CD4-positive, alpha-beta T cell treated with Interleukin-21 for 1 hour (primary cell): ENCODE results near the gene KRT12.

Source experiments
- DNase-seq: peaks from one replicate; pipeline ENCODE4 v3.0.0-alpha.2; 2020

Gene KRT12

DNA sequence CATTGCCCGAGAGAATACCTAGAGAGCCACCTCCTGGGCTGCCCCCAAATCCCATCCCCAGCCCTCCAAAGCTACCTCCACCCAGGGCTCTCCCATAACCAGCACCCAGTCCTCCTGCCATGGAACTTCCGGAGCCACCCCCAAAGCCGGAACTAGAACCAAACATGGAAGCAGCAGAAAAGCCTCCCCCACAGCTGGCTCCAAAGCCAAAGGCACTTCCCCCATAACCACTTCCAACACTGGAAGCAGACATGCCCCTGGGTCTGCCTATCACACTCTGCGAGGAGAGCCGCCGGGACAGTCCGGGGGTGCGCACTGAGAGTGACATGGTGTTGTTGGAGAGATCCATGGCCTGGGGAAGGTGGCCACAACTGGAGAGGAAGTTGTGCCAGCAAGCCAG is at the start of gene KRT12:
Gene KRT12, minus strand, starts transcription at position 386 of the 400 bp plus-strand sequence. Its CDS starts 37 bp downstream, at position 349.
- no peak for DNase-seq

- no peak for DNase-seq
Measured at GRCh38 chr17:40916366-40916765, 49.3 kb upstream of the KRT12 start.

- DNase-seq: no peak
Measured at GRCh38 chr17:40915721-40916256, 48.8 kb upstream of the KRT12 start.

- no peak for DNase-seq
Measured at GRCh38 chr17:40915199-40915661, 48.2 kb upstream of the KRT12 start.

DNA sequence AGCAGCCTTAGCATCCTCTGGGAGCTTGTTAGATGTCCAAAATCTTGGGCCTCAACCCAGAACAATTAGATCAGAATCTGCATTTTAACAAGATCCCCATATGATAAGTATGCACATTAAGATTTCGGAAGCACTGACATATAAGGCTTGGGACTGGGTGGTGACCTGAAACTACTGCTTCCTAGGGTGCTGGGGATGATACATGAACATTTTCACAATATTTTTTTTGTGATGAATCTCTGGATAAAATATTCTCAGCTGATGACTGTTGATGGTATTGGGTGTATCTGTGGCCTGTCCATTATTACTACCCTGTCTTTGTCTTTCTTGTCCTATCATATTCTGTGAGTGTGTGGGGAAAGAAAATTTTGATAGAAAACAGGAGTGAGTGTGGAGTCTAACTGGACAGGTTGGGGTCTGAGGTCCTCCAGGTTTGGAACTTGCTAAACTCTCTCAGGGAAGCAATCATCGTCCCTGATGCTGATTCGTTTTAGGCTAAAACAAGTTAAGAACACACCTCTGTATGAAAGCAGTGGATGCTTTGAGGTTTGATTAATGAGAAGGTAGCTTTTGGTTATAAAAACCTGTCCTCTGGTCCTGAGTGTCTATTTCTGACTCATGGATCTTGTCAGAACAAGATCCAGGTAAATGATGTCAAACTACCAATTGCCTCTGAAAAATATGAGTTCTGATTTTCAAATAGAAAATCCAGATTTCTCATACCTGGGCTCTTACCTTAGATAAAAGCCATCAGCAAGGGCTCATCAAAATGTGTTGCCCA is 47.2 kb upstream of the KRT12 start:
- DNase-seq: no peak

GRCh38 chr17:40912486-40913210 is 45.6 kb upstream of the KRT12 start:
- DNase-seq: no peak

GRCh38 chr17:40910441-40910841 is 43.4 kb upstream of the KRT12 start:
- no peak for DNase-seq

- no peak for DNase-seq
Measured at GRCh38 chr17:40909755-40910154, 42.7 kb upstream of the KRT12 start.

GRCh38 chr17:40909351-40909750 is 42.3 kb upstream of the KRT12 start:
- DNase-seq: peak; percentile 73

DNA sequence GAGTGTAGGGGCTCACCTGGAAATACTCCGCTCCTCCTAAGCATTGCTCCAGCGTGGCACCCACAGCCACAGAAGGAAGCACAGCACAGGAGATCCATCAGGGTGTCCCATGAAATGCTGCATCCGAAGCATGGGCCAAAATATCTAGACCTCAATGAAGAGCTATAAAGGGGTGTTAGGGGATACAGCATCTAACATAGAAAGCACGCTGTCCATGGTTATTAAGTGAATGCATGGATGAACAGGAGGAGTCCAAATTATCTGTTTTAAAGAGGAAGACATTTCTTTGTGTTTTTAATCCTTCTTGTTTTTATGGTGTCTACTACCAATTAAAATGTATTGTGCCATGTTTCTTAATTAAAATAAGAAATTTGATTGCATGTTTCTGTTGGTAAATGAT is 39.6 kb upstream of the KRT12 start:
- DNase-seq: no peak

DNA sequence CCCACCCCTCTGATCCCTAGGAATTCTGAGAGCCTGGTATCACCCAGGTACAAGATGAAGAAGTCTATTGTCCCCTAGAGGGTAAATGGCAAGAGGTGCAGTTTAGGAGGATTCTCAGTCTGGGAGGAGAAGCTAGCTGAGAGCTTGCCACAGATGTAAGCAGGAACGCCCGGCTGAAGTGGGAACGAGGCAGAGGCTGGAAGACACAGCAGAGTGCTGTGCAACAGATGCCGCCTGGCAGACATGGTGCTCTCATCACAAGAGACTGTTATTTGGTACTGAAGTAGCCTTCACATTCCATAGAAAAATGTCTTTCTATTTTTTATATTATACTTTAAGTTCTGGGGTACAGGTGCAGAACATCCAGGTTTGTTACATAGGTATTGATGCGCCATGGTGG is 38.3 kb upstream of the KRT12 start:
- no peak for DNase-seq

DNA sequence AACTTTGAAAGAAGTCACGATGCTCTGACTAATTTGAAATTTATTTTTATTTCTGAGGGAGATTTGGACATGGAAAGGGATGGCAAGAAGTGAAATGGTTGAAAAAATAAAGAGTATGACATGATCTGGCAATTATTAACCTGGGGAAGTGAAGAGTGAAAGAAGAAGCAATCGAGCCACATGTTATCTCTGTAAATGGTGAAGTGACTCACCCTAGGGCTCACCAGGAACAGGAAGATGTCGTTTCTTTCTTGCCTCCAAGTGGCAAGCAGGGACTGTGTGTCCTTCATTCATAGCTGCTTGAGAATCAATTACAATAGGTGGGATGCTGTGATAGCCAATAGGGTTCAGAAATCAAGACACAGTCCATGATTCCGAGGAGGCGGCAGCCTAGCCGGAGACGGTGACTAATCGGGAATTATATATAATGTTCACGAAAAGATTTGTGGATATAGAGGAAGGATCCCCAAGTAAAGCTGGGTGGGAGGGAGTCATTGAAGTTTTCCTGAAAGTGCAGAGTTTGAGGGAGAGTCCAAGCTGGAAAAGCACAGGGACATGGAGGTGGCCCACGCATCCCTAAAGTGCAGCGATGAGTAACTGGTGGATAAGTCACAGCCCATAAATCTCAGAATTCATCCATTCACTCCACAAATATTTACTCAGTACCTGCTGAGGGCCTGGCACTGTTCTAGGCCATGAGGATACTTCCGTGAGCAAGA is 36.3 kb upstream of the KRT12 start:
- DNase-seq: no peak

DNA sequence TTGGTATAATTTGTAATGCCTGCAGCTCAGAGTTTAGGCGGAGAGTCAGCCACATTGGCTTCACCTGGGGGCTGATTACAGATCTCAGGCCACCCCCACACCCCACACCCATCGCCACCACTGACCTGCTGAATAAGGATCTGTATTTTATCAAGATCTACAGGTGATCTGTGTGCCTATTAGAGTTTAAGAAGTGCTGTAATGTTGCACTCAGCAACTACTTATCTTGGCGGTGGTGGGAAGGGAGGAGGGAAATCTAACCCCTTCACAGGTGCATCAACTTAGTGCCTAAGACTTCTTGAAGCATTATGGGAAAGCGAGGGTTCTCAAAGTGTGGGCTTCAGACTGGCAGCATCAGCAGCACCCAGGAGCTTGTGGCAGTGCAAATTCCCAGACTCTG is 35.5 kb upstream of the KRT12 start:
- DNase-seq: no peak

- no peak for DNase-seq
Measured at GRCh38 chr17:40901981-40902474, 35.0 kb upstream of the KRT12 start.

DNA sequence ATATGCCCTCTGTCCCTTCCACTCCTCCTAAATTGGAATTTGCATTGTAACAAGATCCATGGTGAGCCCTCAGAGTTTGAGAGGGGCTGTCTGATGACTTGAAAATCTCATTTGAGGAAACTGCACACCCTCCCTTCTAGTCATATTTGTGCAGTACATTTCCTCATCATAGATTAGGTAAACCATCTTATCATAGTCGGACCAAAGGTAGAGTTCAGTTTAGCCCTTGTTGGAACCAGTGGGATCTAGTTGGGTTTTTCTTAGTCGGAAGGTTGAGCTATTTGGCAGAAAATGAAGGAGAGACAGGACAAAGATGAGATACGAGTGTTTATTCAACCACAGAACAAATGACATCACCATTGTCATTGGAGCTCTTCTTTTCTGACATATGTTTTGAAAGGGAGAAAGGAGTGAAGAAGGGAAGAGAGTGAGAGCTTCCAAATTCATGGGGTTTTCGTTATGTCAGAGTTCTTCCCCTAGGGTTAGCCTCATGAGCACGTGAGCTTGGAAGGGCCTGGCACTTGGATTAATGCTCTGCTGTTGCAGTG is 33.9 kb upstream of the KRT12 start:
- no peak for DNase-seq

GRCh38 chr17:40896916-40897455 is 30.0 kb upstream of the KRT12 start:
- no peak for DNase-seq

DNA sequence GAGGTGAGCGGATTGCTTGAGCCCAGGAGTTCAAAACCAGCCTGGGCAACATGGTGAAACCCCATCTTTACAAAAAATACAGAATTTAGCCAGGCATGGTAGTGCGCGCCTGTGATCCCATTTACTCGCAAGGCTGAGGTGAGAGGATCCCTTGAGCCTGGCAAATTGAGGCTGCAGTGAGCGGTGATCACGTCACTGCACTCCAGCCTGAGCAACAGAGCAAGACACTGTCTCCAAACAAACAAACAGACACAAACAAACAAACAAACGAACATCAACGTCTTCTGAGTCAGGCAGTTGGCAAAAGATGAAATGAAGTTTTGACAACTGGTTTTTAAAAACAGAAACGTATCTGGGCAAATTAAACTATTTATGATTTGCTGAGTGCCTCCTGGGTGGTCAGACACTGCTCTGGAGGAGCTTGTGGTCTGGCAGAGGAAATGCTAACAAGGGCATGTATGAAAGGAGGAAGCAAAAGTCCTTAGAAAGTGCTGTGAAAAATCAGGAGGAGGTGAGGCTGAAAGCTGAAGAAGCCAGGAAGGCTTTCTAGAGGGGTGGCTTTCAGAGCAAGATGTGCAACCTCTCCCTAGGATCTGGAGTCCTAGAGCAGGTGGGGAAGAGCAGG is 28.2 kb upstream of the KRT12 start:
- DNase-seq: no peak

DNA sequence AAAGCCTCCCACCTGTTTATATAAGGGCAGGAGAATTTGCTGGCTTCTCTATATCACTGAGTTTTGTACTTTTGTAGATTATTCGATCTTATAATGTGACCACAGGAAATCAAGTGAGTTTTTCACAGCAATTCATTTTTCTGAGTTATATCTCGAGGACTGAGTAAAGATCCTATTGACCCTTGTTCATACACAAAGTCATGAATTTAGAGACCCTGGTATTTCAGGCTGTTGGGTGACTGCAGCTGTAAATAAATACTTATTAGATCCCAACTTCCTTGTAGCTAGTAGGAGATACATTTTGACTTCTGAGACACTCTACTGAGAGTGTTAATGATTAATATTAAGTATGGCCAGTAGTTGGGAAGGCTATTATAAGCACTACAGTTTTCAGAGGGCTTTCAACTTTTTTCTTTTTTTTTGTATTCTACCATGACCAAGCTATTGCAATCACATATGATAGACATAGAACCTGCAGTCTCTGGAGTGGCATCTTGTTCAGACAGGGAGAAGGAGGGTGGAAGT is 21.2 kb upstream of the KRT12 start:
- no peak for DNase-seq

DNA sequence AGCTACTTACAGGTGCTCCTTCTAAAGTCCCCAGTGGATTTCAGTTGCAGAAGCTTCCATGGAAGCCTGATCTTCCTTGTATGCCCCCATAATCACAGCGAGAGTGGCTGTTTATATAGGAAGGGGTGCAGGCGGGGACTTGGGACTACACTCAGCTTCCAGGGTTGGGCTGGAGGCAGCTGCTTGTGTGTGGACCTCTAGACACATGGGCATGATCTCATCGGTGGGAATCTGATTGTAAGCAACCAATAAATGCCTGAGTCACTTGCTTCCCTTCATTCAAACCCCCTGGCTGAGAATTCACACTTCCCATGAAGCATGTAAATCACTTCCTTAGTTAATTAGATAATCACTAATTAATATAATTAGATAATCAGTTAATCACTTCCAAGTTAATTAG is 19.1 kb upstream of the KRT12 start:
- no peak for DNase-seq

GRCh38 chr17:40884708-40885512 is 17.9 kb upstream of the KRT12 start, which contains the start of gene KRT20:
Gene KRT20, minus strand, starts transcription at chr17:40885242. Its CDS starts 57 bp downstream, at chr17:40885185.
- DNase-seq: no peak
